Ovary (tissue), 9 donors: Measurements from ENCODE around the gene APOBEC3H. TPM values are rescaled to one million over a fixed set of nuclear protein-coding genes. Genes with fewer than 3 reads are reported as not detected.

Source experiments
- DNase-seq, 5 donors: peaks; one replicate each; pipeline ENCODE4 v3.0.0-alpha.2; 2019 to 2020
- H3K27ac ChIP-seq, 2 donors: fragments of 200-600 bp; one replicate each; pipeline versions ENCODE4 v1.5.1 to v1.8.0; 2019 to 2022
- H3K27me3 ChIP-seq: fragments of 200-600 bp; one replicate; pipeline ENCODE4 v1.8.0; 2022
- H3K36me3 ChIP-seq: fragments of 200-600 bp; sonication (generic); one replicate; pipeline ENCODE4 v1.5.1; 2019
- H3K4me1 ChIP-seq: one replicate; pipeline ENCODE4 v1.8.1; 2013; ENCODE audit warnings: mild to moderate bottlenecking, moderate library complexity; ENCODE audit not compliant: insufficient read depth
- H3K4me3 ChIP-seq: fragments of 200-600 bp; sonication (generic); one replicate; pipeline ENCODE4 v1.5.1; 2017
- H3K9me3 ChIP-seq, 2 donors: fragments of 200-600 bp in 1 of 2; sonication (generic) in 1 of 2; one replicate each; pipeline versions ENCODE4 v1.5.1 to v1.8.1; 2013 to 2019; ENCODE audit warnings: mild to moderate bottlenecking in 1 of 2, moderate library complexity in 1 of 2
- EP300 ChIP-seq: sonication (generic); formaldehyde crosslinking; IDR thresholded peaks from one replicate; pipeline ENCODE4 v1.6.1; 2017; ENCODE audit warnings: antibody characterized with exemption
- POLR2A ChIP-seq: fragments of 450-650 bp; IDR thresholded peaks from one replicate; pipeline ENCODE4 v1.6.1; 2017; ENCODE audit warnings: antibody characterized with exemption, mild to moderate bottlenecking, moderate library complexity
- WGBS, 3 donors: extraction: QIAGEN DNeasy Blood & Tissue Kit in 1 of 3; methylation state at CpG; one replicate each; pipeline versions ENCODE4 v1.1.5 to v1.1.7; 2013 to 2017; 5-methylcytosine and 5-hydroxymethylcytosine counted together
- intact Hi-C, 4 donors: fragments of 100-400 bp; cut with DNase I; formaldehyde crosslinking; loops; one replicate each; pipeline versions ENCODE4 v1.11.0 to v1.15.1; 2022 to 2023
- polyA plus RNA-seq, 2 donors: library from polyadenylated mRNA; stranded (reverse); fragments of 200-250 nt in 1 of 2; fragments of 350-450 nt in 1 of 2; fragmentation: Illumina TruSeq in 1 of 2; extraction: RNeasy Lipid Tissue Mini Kit (QIAGEN cat#74804) in 1 of 2; gene quantifications; one replicate each; pipeline ENCODE4 v1.2.3, GENCODE V29; 2013 to 2014
- total RNA-seq, 7 donors: library from RNA; depleted of rRNA in 2 of 7; stranded (reverse); fragments of >200 nt in 2 of 7; fragmentation: NEBNext Ultra II Directional in 3 of 7; extraction: Animal tissue kit (Norgen Biotek cat#: 25700) in 3 of 7; gene quantifications; one replicate each; pipeline versions ENCODE4 v1.1.0 to v1.2.4, GENCODE V29; 2016 to 2023
- TF ChIP-seq, protein P1 (sequence below), 3 donors: fragments of 450-650 bp in 2 of 3; fragments of 200-600 bp in 1 of 3; IDR thresholded peaks; one replicate each; pipeline versions ENCODE4 v1.5.1 to v1.8.0; 2016 to 2022; ENCODE audit warnings: antibody characterized with exemption in 3 of 3, mild to moderate bottlenecking in 1 of 3
- donor health status: DM: no; HTN: no; CAD: no; lungs with moderate emphysema.
- donor health status: DM: no; HTN: no; CAD: no.
- donor health status: Bipolar disorder and iron deficiency.
- donor health status: DM: yes; HTN: yes; CAD: no.
- donor health status: DM: no; HTN: no; CAD: no.
- donor health status: DM: yes; HTN: yes; CAD: no.

Gene APOBEC3H
- total and polyA plus RNA-seq, 9 donors = 0.23 to 0.97 (median 0.31) TPM; not detected in 6

DNA sequence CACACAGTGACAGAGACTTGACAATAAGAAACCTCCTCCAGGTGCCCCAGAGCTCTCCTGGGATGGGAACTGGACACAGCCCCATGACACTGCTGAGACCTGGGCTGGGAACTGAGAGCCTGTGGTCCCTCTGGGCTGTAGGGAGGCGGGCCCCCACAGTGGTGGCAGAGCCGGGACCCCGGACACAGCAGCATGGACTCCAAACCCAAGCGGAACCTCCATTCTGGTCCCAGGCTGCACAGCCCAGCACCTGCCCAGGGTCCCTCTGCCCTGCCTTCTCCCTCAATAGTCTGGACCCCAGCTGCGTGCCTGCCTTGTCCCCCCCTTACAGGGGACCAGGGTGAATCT lies 8.4 kb upstream of the APOBEC3H start:
- 82 to 87% (median 86%) methylated on average over 5 of the region's 5 CpGs for WGBS, 3 donors
- no peak overlapping the region for H3K4me3 ChIP-seq
- DNase-seq = no peak
- intact Hi-C loops = no loop called here
- TF ChIP-seq, protein P1, sequence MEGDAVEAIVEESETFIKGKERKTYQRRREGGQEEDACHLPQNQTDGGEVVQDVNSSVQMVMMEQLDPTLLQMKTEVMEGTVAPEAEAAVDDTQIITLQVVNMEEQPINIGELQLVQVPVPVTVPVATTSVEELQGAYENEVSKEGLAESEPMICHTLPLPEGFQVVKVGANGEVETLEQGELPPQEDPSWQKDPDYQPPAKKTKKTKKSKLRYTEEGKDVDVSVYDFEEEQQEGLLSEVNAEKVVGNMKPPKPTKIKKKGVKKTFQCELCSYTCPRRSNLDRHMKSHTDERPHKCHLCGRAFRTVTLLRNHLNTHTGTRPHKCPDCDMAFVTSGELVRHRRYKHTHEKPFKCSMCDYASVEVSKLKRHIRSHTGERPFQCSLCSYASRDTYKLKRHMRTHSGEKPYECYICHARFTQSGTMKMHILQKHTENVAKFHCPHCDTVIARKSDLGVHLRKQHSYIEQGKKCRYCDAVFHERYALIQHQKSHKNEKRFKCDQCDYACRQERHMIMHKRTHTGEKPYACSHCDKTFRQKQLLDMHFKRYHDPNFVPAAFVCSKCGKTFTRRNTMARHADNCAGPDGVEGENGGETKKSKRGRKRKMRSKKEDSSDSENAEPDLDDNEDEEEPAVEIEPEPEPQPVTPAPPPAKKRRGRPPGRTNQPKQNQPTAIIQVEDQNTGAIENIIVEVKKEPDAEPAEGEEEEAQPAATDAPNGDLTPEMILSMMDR (IDR thresholded peaks at IDR 0.05) = no peak
- no peak for TF ChIP-seq POLR2A
- no peak for TF ChIP-seq EP300
- no peaks in the 10 kb centered on the region for H3K9me3 ChIP-seq
- no peak overlapping the region for H3K27ac ChIP-seq
- no peaks in the 10 kb centered on the region for H3K4me1 ChIP-seq
- H3K27me3 ChIP-seq = no peaks in the 10 kb centered on the region
- no peaks in the 10 kb centered on the region for H3K36me3 ChIP-seq

DNA sequence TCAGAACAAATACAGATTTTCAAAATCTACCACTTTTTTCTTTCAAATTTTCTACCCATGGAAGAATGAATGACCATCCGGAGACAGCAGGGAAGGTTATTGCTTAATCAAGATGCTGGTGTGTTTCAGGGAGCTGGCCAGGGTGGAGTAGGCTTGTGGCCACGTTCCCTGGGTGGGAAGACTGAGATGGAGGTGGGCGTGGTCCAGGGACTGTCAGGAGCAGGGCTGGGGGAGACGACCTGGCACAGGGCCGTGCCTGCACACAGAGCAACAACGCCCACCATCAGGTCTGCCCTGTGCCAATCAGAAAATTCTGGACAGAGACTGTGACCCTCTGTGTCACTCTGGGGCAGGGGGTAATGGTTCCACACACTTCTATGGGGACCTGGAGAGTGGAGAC lies 7.1 kb upstream of the APOBEC3H start:
- no peak for DNase-seq
- no peaks in the 10 kb centered on the region for H3K9me3 ChIP-seq
- TF ChIP-seq, protein P1 (IDR thresholded peaks at IDR 0.05) = no peak
- no peak for TF ChIP-seq POLR2A
- no peak for TF ChIP-seq EP300
- no peak overlapping the region for H3K27ac ChIP-seq
- no peak overlapping the region for H3K4me3 ChIP-seq
- H3K27me3 ChIP-seq = no peaks in the 10 kb centered on the region
- H3K4me1 ChIP-seq = no peaks in the 10 kb centered on the region
- no peaks in the 10 kb centered on the region for H3K36me3 ChIP-seq
- intact Hi-C loops = no loop called here
- WGBS, 3 donors = 67 to 79% (median 68%) methylated on average over 6 of the region's 6 CpGs

DNA sequence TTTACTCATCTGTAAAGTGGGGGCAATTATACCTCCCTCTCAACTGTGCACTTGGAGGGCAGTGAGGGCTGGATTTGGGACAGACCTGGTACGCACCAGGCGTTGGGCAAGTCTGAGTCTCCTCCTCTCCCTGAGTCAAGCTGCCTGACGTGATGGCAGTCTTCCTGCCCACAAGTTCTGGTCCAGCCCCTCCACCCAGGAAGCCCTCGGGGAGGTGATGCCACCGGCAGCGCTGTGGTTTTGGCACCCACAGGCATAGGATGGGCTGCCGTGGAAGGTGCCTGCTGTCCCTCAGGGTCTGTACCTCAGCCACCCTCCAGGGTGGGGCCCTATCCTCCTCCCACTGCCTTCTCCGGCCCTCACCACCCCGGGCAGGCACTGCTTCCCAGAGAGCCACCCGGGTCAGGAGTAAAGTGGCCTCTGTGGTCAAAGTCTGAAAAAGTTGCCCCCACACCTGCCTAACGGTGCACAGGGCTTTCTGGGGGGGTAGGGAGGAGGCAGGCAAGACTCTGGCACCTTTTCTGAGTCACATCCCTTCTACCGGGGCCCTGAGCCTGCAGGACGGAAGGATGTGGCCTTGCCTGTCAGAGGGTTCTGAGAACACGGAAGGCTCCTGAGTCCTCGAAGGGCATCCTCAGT lies 6.5 kb upstream of the APOBEC3H start:
- Histone ChIP-seq H3K27ac (no peak overlapping the region), H3K27me3 (no peaks in the 10 kb centered on the region), H3K4me3 (no peak overlapping the region), H3K4me1 (no peaks in the 10 kb centered on the region), H3K9me3 (no peaks in the 10 kb centered on the region), H3K36me3 (no peaks in the 10 kb centered on the region)
- TF ChIP-seq, protein P1 (IDR thresholded peaks at IDR 0.05) = no peak
- TF ChIP-seq POLR2A (no peak), EP300 (no peak)
- DNase-seq = no peak
- WGBS, 3 donors = 73 to 79% (median 75%) methylated on average over 15 of the region's 15 CpGs
- intact Hi-C loops = no loop called here

DNA sequence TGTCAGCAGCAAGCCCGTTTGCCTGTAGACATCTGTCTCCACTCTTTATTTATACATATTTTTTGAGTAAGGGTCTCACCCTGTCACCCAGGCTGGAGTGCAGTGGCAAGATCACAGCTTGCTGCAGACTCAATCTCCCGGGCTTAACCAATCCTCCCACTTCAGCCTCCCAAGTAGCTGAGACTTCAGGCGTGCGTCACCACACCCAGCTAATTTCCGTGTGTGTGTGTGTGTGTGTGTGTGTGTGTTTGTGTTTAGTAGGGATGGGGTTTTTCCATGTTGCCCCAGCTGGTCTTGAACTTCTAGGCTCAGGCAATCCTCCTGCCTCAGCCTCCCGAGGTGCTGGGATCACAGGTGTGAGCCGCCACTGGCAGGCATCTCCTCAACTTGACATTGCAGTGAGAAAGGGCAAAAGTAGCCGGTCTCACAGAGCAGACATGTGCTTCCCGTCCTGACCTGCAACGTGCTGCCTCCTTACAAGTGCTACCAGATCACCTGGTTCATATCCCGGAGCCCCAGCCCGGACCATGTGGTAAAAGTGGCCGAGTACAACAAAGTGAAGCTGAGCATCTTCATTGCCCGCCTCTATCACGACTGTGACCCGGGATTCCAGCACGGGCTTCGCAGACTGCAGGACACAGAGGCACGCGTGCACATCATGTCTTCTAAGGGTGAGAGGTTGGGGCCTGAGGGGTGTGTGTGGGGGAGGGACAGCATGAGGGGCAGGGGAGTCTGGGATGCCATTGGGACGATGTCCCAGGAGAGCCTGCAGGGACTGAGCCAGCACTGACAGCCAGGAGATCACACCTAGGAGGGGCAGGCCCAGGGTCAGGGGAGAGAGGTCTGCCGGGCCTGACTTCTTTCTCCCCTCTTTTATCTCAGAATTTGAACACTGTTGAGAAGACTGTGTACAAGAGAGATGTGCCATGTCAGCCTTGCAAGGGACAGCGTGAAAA lies 5.6 kb upstream of the APOBEC3H start:
- H3K9me3 ChIP-seq = no peaks in the 10 kb centered on the region
- no peak overlapping the region for H3K4me3 ChIP-seq
- TF ChIP-seq POLR2A = no peak
- TF ChIP-seq EP300 = no peak
- TF ChIP-seq, protein P1 (IDR thresholded peaks at IDR 0.05) = no peak
- no peak for DNase-seq
- no peaks in the 10 kb centered on the region for H3K4me1 ChIP-seq
- no peak overlapping the region for H3K27ac ChIP-seq
- H3K27me3 ChIP-seq = no peaks in the 10 kb centered on the region
- 77 to 85% (median 80%) methylated on average over 23 of the region's 23 CpGs for WGBS, 3 donors
- intact Hi-C loops = no loop called here
- no peaks in the 10 kb centered on the region for H3K36me3 ChIP-seq
